Stimulated activated CD8-positive, alpha-beta memory T cell treated with anti-CD3 and anti-CD28 coated beads, Interleukin-7, amount 100 ng/mL, for 1 hour (primary cell): Measurements from ENCODE around the gene HAGHL.

Experiments
- DNase-seq, 2 donors: peaks; one replicate each; pipeline ENCODE4 v3.0.0-alpha.2; 2020; ENCODE audit warnings: low read depth in 2 of 2

Gene HAGHL

GRCh38 chr16:759110-759910 lies 32.4 kb downstream of the HAGHL start:
- no peak for DNase-seq

GRCh38 chr16:760065-760464 lies 33.2 kb downstream of the HAGHL start:
- DNase-seq, result no peak

GRCh38 chr16:760545-761343 lies 33.8 kb downstream of the HAGHL start, which contains the start of gene MSLN:
Gene MSLN (plus strand): TSS chr16:760734. CDS start chr16:762681, 1,947 bp downstream.
- DNase-seq, result no peak

GRCh38 chr16:761625-762513 lies 35.0 kb downstream of the HAGHL start:
- no peak for DNase-seq

GRCh38 chr16:762595-763268 lies 35.8 kb downstream of the HAGHL start:
- no peak for DNase-seq

GRCh38 chr16:763369-764183 lies 36.7 kb downstream of the HAGHL start:
- no peak for DNase-seq

- DNase-seq, result no peak
These were observed 37.4 kb downstream of the HAGHL start for GRCh38 chr16:764184-764750.

- DNase-seq, result no peak
These were observed 38.1 kb downstream of the HAGHL start for GRCh38 chr16:764848-765487.

- no peak for DNase-seq
These were observed 38.6 kb downstream of the HAGHL start for GRCh38 chr16:765488-765865.

- no peak for DNase-seq
These were observed 39.3 kb downstream of the HAGHL start for GRCh38 chr16:766008-766819.

GRCh38 chr16:766820-767640 lies 40.1 kb downstream of the HAGHL start:
- no peak for DNase-seq

- DNase-seq, result no peak
These were observed 40.9 kb downstream of the HAGHL start for GRCh38 chr16:767743-768235.

- no peak for DNase-seq
These were observed 41.5 kb downstream of the HAGHL start for GRCh38 chr16:768428-768827.

GRCh38 chr16:769184-769784 lies 42.4 kb downstream of the HAGHL start:
- no peak for DNase-seq

GRCh38 chr16:769934-770333 lies 43.0 kb downstream of the HAGHL start:
- DNase-seq, result no peak

GRCh38 chr16:770411-770810 lies 43.5 kb downstream of the HAGHL start:
- no peak for DNase-seq

- no peak for DNase-seq
These were observed 46.1 kb downstream of the HAGHL start for GRCh38 chr16:772959-773358.
